Heart right ventricle (tissue), 16 donors: ENCODE data around the gene EBP. TPM values are rescaled to one million over a fixed set of nuclear protein-coding genes. Genes with fewer than 3 reads are reported as not detected.

ENCODE experiments used
- ATAC-seq, 8 donors: fragments of 200-7000 bp; cut with Tn5 transposase; one replicate each; pipeline ENCODE4 v1.9.1; 2020; ENCODE audit warnings: mild to moderate bottlenecking in 8 of 8, moderate library complexity in 8 of 8, moderate number of reproducible peaks in 1 of 8
- DNase-seq, 2 donors: peaks; one replicate each; pipeline ENCODE4 v3.0.0-alpha.2; 2020
- H3K27ac ChIP-seq, 10 donors: fragments of 200-600 bp; sonication (generic) in 2 of 10; one replicate each; pipeline versions ENCODE4 v1.5.0 to v1.8.0; 2020 to 2022; ENCODE audit warnings: mild to moderate bottlenecking in 3 of 10
- H3K27me3 ChIP-seq, 7 donors: fragments of 200-600 bp; one replicate each; pipeline ENCODE4 v1.8.0; 2021 to 2022; ENCODE audit warnings: mild to moderate bottlenecking in 2 of 7
- H3K36me3 ChIP-seq, 9 donors: fragments of 200-600 bp; sonication (generic) in 1 of 9; one replicate each; pipeline versions ENCODE4 v1.5.0 to v1.8.0; 2020 to 2022; ENCODE audit warnings: mild to moderate bottlenecking in 2 of 9
- H3K4me1 ChIP-seq, 9 donors: fragments of 200-600 bp; sonication (generic) in 1 of 9; one replicate each; pipeline versions ENCODE4 v1.5.0 to v1.8.0; 2020 to 2022; ENCODE audit warnings: mild to moderate bottlenecking in 4 of 9
- H3K4me3 ChIP-seq, 10 donors: fragments of 200-600 bp; sonication (generic) in 2 of 10; one replicate each; pipeline versions ENCODE4 v1.5.0 to v1.8.0; 2020 to 2022; ENCODE audit warnings: mild to moderate bottlenecking in 7 of 10, moderate library complexity in 2 of 10
- H3K9me3 ChIP-seq, 11 donors: fragments of 200-600 bp in 10 of 11; sonication (generic) in 2 of 11; one replicate each; pipeline versions ENCODE4 v1.5.0 to v1.8.0; 2013 to 2022; ENCODE audit warnings: mild to moderate bottlenecking in 2 of 11, control low read depth in 1 of 11, moderate library complexity in 1 of 11
- WGBS, 2 donors: extraction: QIAGEN DNeasy Blood & Tissue Kit; methylation state at CpG; one replicate each; pipeline ENCODE4 v1.1.7; 2013; ENCODE audit warnings: inconsistent platforms in 1 of 2; 5-methylcytosine and 5-hydroxymethylcytosine counted together
- intact Hi-C, 10 donors: fragments of 100-400 bp; cut with DNase I; formaldehyde crosslinking; loops; one replicate each; pipeline versions ENCODE4 v1.11.1 to v1.14.2; 2022
- polyA plus RNA-seq, 2 donors: library from polyadenylated mRNA; stranded (reverse); fragments of 200-250 nt; gene quantifications; one replicate each; pipeline ENCODE4 v1.2.3, GENCODE V29; 2013
- total RNA-seq, 10 donors: library from RNA; stranded (reverse); fragmentation: NEBNext Ultra II Directional in 3 of 10; extraction: Animal tissue kit (Norgen Biotek cat#: 25700) in 3 of 10; gene quantifications; one replicate each; pipeline versions ENCODE4 v1.2.1 to v1.2.4, GENCODE V29; 2021 to 2023
- TF ChIP-seq, protein P1 (sequence below), 9 donors: fragments of 200-600 bp; sonication (generic) in 2 of 9; IDR thresholded peaks; one replicate each; pipeline versions ENCODE4 v1.5.0 to v1.8.0; 2021 to 2022; ENCODE audit warnings: antibody characterized with exemption in 9 of 9, mild to moderate bottlenecking in 5 of 9, moderate library complexity in 1 of 9
- donor health status: Arrhythmogenic right ventricular cardiomyopathy.
- donor health status: ischemic (EF 13 %, LVEDD 7.1; RV severe dilation, severe dysfunction).
- donor health status: healthy with polysubstance abuse.
- donor health status: DM: no; HTN: yes; CAD: no.
- donor health status: DM: no; HTN: no; CAD: no.
- donor health status: ischemic (EF 25% LVEDD 6.9; RV normal size, moderate dysfunction).
- donor health status: ischemic (EF 25% LVEDD 5.7; RV mildly dilated, moderate dysfunction).
- donor health status: healthy.
- donor health status: DM: yes; HTN: yes; CAD: no.
- donor health status: Ischemic cardiomyopathy.
- donor health status: ischemic (EF 35%, LVEDD 5.7; RV mildly dilated, moderate dysfunction).
- donor health status: nonischemic (EF 11% LVEDD 7.7; RV severe dilation, severe dysfunction).
- donor health status: DM: yes; HTN: yes; CAD: no.
- donor health status: PGD.
- donor health status: ischemic (EF 29% LVEDD 5.4; RV normal size, mild dysfunction).
- donor health status: nonischemic (EF 23%, LVEDD 6.1; RV moderate dilation, normal function).

The EBP gene
- total and polyA plus RNA-seq, 12 donors: 35.1 to 128 (median 55.9) TPM

DNA sequence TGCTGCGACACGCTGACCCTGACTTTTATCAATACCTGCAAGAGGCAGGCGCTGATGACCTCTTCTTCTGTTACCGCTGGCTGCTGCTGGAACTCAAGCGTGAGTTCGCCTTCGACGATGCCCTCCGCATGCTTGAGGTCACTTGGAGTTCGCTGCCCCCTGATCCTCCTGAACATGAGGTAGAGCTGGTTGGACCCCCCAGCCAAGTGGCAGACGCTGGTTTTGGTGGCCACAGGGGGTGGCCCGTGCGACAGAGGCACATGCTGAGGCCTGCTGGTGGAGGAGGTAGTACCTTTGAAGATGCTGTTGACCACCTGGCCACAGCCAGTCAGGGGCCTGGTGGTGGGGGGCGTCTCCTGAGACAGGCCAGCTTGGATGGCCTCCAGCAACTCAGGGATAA, 38.4 kb downstream of the EBP start:
- 94 to 95% methylated on average over 14 of the region's 14 CpGs for WGBS, 2 donors
- no peaks in the 10 kb centered on the region for H3K9me3 ChIP-seq
- peaks cover 0 to 7% (median 0%) of the 10 kb centered on the region in 9 donors for H3K4me1 ChIP-seq
- no peak overlapping the region for H3K27ac ChIP-seq
- no peak for ATAC-seq
- no peak overlapping the region for H3K4me3 ChIP-seq
- intact Hi-C loops: no loop called here
- DNase-seq: no peak
- TF ChIP-seq, protein P1, sequence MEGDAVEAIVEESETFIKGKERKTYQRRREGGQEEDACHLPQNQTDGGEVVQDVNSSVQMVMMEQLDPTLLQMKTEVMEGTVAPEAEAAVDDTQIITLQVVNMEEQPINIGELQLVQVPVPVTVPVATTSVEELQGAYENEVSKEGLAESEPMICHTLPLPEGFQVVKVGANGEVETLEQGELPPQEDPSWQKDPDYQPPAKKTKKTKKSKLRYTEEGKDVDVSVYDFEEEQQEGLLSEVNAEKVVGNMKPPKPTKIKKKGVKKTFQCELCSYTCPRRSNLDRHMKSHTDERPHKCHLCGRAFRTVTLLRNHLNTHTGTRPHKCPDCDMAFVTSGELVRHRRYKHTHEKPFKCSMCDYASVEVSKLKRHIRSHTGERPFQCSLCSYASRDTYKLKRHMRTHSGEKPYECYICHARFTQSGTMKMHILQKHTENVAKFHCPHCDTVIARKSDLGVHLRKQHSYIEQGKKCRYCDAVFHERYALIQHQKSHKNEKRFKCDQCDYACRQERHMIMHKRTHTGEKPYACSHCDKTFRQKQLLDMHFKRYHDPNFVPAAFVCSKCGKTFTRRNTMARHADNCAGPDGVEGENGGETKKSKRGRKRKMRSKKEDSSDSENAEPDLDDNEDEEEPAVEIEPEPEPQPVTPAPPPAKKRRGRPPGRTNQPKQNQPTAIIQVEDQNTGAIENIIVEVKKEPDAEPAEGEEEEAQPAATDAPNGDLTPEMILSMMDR (IDR thresholded peaks at IDR 0.05): no peak
- peaks cover 0 to 59% (median 0%) of the 10 kb centered on the region in 9 donors for H3K36me3 ChIP-seq
- H3K27me3 ChIP-seq: no peaks in the 10 kb centered on the region

DNA sequence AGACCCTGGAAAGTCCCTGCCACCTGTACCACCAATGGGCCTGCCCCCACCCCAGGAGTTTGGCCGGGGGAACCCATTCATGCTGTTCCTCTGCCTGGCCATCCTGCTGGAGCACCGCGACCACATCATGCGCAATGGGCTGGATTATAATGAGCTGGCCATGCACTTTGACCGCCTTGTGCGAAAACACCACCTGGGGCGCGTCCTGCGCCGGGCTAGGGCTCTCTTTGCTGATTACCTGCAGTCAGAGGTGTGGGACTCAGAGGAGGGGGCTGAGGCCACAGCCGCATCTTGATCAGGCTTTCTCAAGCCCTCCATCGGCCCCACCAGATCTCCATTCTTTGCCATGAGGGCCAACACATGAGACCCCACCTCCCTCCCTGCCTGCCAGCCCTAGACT, 39.1 kb downstream of the EBP start:
- TF ChIP-seq, protein P1 (IDR thresholded peaks at IDR 0.05): no peak
- intact Hi-C loops: no loop called here
- H3K27me3 ChIP-seq: no peaks in the 10 kb centered on the region
- DNase-seq (no peak), ATAC-seq (no peak)
- H3K27ac ChIP-seq: no peak overlapping the region
- H3K9me3 ChIP-seq: no peaks in the 10 kb centered on the region
- 98% methylated on average over 8 to 12 of the region's 12 CpGs for WGBS, 2 donors
- H3K36me3 ChIP-seq: peaks cover 0 to 53% (median 0%) of the 10 kb centered on the region in 9 donors
- peaks cover 0 to 3% (median 0%) of the 10 kb centered on the region in 9 donors for H3K4me1 ChIP-seq
- no peak overlapping the region for H3K4me3 ChIP-seq

DNA sequence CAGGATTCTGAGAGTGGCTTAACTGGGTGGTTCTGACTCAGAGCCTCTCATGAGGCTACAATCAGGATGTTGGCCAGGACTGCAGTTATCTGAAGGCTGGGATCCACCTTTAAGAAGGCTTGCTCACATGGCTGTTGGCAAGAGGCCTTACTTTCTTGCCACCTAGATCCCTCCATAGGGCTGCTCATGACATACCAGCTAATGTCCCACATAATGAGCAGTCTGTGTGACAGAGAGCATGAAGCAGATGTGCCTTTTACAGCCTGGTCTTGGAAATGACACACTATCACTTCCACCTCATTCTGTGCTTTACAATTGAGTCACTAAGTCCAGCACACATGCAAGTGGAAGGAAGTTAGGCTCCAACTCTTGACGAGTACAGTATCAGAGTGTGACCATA, 48.4 kb downstream of the EBP start:
- Histone ChIP-seq H3K4me1 (no peaks in the 10 kb centered on the region), H3K4me3 (no peak overlapping the region), H3K9me3 (no peaks in the 10 kb centered on the region), H3K27ac (no peak overlapping the region), H3K27me3 (no peaks in the 10 kb centered on the region), H3K36me3 (peaks cover 0 to under 1% (median 0%) of the 10 kb centered on the region in 9 donors)
- TF ChIP-seq, protein P1 (IDR thresholded peaks at IDR 0.05): no peak
- ATAC-seq: no peak
- no peak for DNase-seq
- intact Hi-C loops: loop anchor here in 2 of 10 donors (10.0 kb wide), 2 partner anchors 65 to 1335 kb away; partner anchors contain the start of genes PORCN (in 1 of the 2) and USP11 (in 1 of the 2)
- WGBS, 2 donors: 52 to 59% methylated on average over 1 of the region's 1 CpG

DNA sequence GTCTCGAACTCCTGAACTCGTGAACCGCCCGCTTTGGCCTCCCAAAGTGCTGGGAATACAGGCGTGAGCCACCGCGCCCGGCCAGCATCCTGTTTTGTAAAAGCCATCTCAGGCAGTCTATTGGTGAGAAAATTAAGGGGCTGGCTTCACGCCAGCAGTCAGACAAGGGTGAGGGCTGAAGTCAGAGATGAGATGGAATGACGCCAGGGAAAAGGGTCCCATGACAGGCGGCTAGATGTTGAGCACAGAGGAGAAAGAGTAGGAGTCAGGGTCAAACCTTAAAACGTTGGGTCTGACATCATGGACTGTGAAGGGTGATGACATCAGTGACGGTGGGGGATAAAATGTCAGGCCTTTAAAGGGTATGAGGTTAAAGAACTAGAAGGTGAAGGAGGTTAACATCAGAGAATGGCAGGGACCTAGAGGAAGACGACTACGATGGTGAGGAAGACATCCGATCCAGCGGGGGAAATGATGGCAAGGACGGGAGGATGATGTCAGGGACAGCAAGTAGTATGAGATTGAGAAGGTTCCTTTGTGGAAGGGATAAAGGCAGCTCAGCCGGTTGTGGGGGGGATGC, 52.2 kb downstream of the EBP start:
- 22 to 23% methylated on average over 19 of the region's 19 CpGs for WGBS, 2 donors
- no peaks in the 10 kb centered on the region for H3K27me3 ChIP-seq
- DNase-seq: peak; percentile 42 to 52
- no peaks in the 10 kb centered on the region for H3K9me3 ChIP-seq
- H3K36me3 ChIP-seq: peaks cover 0 to 39% (median 30%) of the 10 kb centered on the region in 9 donors
- peak overlapping the region; percentile 14 to 87 (median 77) for H3K4me3 ChIP-seq
- intact Hi-C loops: loop anchor here in 3 of 10 donors (2.0 to 10.0 kb wide), 3 partner anchors 17 to 1339 kb away; partner anchors contain the start of genes PORCN (in 1 of the 3) and USP11 (in 1 of the 3)
- peak overlapping the region; percentile 91 to 100 (median 99) for H3K27ac ChIP-seq
- peak; percentile 2 to 43 (median 24) for ATAC-seq
- TF ChIP-seq, protein P1 (IDR thresholded peaks at IDR 0.05): no peak
- peaks cover 8 to 24% (median 14%) of the 10 kb centered on the region in 9 donors for H3K4me1 ChIP-seq
